Uterus (tissue), 2 donors: ENCODE results near the gene SPRING1.

Source experiments
- CTCF ChIP-seq, 4 experiments: fragments of 200-600 bp in 2 of 4; fragments of 450-650 bp in 2 of 4; sonication (generic) in 2 of 4; IDR thresholded peaks; one replicate each; pipeline ENCODE4 v1.5.1; 2016 to 2019; ENCODE audit warnings: antibody characterized with exemption in 4 of 4, mild to moderate bottlenecking in 2 of 4, moderate library complexity in 1 of 4
- POLR2A ChIP-seq, 2 donors: fragments of 450-650 bp; IDR thresholded peaks; one replicate each; pipeline ENCODE4 v1.6.1; 2016; ENCODE audit warnings: antibody characterized with exemption in 2 of 2, mild to moderate bottlenecking in 1 of 2, moderate library complexity in 1 of 2

- TF ChIP-seq CTCF (IDR thresholded peaks at IDR 0.05) (no peak), POLR2A (IDR thresholded peaks at IDR 0.05) (no peak)
Observed at GRCh38 chr12:116779597-116779996, 41.7 kb upstream of the SPRING1 start.
